Ureter (tissue), 1 donor: Measurements from ENCODE around the gene RSPH6A. TPM values are rescaled to one million over a fixed set of nuclear protein-coding genes. Genes with fewer than 3 reads are reported as not detected.
A peak's percentile ranks its signal among the peaks of the same experiment; 100 is the strongest.

Experiments
- DNase-seq: peaks from one replicate; pipeline ENCODE4 v3.0.0-alpha.2; 2020; ENCODE audit warnings: low spot score
- total RNA-seq: library from RNA; stranded (reverse); gene quantifications from one replicate; pipeline ENCODE4 v1.2.4, GENCODE V29; 2023
- donor health status: DM: yes; HTN: yes; CAD: no.

Gene RSPH6A
- total RNA-seq, result 0.21 TPM

DNA sequence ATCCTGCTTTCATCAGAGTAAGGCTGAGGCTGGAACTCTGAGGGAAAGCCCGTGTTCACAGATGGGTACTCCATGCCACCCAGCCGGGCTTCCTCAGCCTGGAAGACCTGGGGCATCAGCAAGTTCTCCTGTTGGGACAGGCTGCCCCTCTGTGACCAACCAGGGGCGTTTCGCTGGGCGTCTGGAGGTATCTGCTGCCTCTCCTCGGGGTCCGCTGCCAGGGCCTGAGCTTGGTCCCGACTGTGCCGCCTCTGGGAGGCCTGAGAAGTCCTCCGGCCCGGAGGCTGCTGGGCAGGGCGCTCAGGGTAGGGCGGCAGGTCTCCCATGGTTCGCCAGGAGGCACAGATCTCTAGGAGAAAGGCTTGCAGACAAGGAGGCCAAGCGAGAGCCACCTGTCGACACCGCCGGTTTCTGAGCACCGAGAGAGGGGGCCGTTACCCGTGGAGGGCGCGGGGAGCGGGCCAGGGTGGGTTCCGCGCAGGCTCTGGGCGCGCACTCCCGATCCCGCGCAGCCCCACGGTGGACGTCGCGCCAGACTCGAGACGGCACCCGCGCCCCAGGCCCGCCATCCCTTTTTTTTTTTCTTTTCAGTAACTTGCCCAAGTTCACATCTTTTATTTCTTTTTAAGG, at the start of gene RSPH6A:
Gene RSPH6A, minus strand, starts transcription at position 458 of the 630 bp plus-strand sequence. Its CDS starts 132 bp downstream, at position 326.
- DNase-seq, result no peak

DNA sequence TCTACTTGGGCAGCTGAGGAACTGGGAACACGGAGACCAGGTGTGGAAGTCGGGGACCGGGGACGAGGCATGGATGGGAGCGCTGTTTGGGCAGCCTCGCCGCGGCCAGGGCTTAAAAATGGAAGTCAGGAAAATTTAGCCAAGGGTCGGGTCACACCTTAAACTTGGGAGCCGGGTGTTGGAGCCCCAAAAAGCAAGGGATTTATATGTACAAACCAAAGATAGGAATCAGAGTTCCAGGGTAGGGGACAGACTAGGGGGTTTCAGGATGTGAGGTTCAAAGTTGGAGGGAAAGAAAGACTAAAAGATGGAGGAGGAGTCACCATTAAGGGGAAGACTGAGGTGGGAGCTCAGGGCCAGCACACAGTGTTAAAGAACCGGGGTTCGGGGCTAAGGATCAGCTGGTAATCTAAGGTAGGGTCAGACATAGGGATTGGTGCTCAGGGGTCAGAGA, 49.5 kb upstream of the RSPH6A start:
- DNase-seq, result no peak

DNA sequence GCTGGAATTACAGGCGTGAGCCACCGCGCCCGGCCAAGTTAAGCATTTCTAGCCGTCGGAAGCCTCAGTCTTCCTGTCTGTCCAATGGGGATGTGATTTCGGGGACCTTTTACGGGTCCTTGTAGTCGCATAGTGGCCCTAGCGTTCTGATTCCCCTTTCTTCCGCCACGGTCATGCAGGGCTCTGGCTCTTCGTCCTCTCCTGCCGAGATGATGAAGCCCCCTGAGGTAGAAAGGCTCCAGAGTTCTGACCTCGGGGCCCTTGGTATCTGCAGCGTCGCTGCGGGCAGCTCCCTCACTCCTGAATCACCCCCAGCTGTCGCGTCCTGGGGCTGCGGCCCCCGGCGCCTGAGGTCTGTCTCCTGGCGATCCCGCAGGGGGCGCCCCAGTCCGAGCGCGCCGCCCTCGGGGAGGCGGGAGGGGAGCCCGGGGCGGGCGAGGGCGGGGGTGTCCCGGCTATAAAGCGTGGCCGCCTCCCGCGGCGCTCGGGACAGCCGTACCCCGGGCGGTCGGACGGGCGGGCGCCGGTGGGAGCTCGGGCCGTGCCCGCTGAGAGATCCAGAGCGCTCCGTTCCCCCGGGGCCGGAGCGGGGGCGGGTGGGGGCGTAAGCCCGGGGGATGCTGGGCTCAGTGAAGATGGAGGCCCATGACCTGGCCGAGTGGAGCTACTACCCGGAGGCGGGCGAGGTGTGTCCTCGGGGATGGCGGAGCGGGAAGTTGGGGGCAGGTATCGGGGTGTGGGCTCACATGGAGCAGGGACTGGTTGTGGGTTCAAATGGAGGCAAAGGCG, 48.9 kb upstream of the RSPH6A start, which contains the start of gene FOXA3:
Gene FOXA3, plus strand, starts transcription at position 487 of the 789 bp plus-strand sequence. Its CDS starts 131 bp downstream, at position 618.
- no peak for DNase-seq

GRCh38 chr19:45863335-45863839, 48.3 kb upstream of the RSPH6A start:
- no peak for DNase-seq

- DNase-seq, result peak; percentile 99
These were observed 47.6 kb upstream of the RSPH6A start, which contains the start of gene SYMPK for GRCh38 chr19:45862564-45863334. Gene SYMPK, minus strand, starts transcription at chr19:45863147. Its CDS starts 8,652 bp downstream, at chr19:45854495.

- DNase-seq, result no peak
These were observed 47.1 kb upstream of the RSPH6A start for GRCh38 chr19:45862271-45862563.

DNA sequence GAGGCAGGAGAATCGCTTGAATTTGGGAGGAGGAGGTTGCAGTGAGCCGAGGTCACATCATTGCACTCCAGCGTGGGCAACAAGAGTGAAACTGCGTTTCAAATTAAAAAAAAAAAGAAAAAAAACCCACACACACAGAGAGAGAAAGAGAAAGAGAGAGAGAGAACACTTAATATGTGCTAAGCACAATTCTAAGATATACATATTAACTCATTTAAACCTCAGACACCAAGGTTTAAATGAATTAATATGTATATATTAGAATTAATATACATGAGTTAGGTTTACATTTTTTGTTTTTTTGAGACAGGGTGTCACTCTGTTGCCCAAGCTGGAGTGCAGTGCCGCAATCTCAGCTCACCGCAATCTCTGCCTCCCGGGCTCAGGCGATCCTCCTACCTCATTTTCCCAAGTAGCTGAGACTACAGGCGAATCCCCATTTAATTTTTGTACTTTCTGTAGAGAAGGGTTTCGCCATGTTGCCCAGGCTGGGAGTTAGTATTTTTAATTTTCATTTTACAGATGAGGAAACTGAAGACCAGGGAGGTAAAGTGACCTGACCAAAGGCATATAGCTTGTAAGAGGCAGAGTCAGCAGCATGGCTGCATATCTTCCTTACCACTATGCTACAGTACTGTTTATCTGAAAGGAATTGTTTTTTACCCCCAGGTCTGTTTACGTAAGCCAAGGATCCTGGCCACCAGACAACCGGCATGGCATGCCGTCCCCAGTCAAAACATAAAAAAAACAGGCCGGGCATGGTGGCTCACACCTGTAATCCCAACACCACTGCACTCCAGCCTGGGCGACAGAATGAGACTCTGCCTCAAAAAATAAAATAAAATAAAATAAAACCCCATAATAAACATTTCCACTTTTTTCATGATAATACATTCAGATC, 45.5 kb upstream of the RSPH6A start:
- no peak for DNase-seq

DNA sequence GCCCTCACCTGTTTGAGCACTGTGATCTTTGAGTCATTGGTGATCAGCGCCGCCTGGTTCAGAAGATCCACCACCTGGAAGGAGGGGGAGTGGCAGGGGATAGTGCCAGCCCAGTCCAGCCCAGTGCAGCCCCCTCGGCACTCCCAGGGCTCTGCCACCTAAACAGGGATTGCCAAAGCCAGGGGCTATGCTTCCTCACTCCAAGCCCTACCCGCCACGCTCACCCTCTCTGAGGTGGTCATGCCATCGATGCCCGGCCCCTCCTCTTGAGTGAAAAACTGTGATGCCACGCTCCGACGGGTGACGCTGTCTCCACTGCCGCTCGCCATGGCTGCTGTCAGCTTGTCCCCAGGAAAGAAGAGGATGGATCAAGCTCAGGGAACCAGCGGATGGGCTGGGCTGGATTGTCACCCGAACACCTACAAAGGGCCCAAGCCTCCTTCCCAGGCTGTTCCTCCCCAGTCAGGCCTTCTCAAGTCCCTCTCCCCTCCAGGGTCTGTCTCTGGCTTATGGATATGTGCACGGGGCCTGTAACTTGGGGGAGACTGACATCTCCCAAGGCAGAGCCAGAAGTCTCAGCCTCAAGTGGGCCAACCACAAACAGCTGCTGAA, 39.2 kb upstream of the RSPH6A start:
- DNase-seq, result no peak

DNA sequence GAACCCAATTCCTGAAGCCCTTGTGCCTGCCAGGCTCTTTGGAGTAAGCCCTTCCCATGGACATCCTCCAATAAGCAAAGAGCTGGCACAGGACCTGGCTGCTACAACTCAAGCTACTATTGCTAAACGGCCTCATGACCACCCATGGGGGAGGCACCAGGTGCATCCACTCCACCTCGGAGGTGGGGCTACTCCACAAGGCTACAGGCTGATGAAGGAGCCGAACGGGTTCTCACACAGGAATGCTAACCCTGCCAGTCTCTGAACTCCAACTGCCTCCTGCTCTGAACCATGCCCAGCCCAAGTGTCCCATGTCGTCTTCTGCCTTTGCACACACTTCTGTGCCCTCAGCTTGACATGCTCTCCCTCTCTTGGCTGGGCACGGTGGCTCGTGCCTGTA, 37.9 kb upstream of the RSPH6A start:
- DNase-seq, result no peak

GRCh38 chr19:45852145-45852750, 37.1 kb upstream of the RSPH6A start:
- no peak for DNase-seq

GRCh38 chr19:45848922-45849321, 33.8 kb upstream of the RSPH6A start:
- DNase-seq, result no peak

DNA sequence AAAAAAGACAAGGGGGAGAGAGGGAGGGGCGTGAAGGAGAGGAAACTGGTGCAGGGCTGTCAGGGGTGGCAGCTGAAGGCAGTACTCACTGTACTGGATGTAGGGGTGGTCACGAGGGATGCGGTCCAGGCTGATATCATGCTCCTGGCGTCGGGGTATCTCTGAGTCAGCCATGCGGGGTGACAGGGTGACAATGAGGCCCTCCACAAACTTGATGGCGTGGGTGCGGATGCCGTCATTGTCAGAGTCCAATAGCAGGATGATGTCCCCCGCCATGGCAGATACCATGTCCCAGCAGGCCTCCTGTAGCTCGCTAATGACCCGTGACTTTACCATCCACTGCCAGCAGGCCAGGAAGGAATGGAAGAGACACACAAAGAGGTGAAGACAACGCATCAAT, 32.6 kb upstream of the RSPH6A start:
- no peak for DNase-seq

DNA sequence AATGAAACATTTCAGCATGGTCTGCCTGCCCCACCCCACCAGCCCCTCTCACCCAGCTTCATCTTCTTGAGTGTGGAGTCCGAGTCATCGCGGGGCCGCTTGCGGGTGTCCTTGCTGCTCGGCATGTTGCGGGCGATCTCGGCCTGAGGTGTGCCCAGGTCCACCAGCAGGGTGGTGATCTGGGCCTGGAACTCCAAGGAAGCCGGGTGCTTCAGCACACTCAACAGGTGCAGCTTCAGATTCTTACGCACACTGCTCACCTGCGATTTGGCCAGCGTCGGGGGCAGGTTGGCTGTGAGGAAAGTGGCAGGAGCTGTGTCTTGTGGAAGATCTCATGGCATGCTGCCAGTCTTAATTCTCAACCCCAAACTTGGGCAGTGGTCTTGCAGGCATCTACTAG, 27.1 kb upstream of the RSPH6A start:
- DNase-seq, result no peak

GRCh38 chr19:45834970-45835369, 19.9 kb upstream of the RSPH6A start:
- no peak for DNase-seq

GRCh38 chr19:45828945-45829344, 13.8 kb upstream of the RSPH6A start:
- DNase-seq, result no peak

GRCh38 chr19:45828523-45828922, 13.4 kb upstream of the RSPH6A start:
- DNase-seq, result no peak

DNA sequence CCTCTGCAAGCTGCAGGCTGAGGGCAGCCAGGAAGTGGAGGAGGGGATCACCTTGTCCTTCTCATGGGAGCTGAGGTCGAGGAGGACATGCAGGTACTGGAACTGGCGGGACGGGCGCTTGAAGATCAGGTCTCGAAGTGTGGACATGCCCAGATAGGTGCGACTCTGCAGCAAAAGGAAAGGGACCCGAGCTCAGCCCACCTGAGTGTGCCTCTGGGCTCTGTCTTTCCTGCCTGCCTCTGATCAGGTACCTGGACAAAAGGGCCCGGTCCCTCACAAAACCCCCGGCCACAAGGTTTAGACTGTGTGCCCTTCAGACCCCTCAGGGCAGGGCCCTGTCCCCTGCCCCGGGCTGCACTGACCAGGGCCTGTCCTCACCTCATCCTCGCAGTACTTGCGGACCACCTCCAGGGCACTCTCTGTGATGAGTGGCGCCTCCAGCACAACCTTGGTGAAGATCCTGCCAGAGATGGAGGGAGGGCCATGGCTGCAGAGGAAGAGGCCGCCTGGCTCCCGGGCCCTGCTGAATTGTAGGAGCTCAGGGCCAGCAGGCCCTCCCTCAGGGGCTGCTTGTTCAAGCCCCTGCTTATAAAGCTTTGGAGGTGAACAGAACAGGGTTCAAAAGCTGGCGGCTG, 12.5 kb upstream of the RSPH6A start:
- DNase-seq, result no peak

DNA sequence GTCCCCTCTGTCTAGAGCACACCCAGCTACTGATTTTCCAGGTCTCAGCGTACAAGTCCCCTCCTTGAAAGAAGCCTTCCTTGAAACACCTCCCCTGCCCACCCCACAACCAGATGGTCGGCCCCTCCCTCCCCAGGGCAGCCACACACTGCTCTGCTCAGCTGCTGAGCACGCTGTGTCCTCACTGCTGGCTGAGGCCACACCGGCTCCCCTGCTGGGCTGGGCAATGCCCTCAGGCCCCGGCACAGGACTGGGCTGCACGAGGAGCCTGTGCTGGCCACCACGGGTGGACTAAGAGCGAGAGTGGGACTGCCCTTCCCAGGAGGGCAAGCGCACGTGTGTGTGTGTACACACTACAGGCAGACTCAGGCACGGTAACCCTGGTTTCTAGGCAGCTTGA, 11.8 kb upstream of the RSPH6A start:
- no peak for DNase-seq

GRCh38 chr19:45825917-45826893, 11.1 kb upstream of the RSPH6A start:
- no peak for DNase-seq
